ENCODE data around the gene FNIP1.
"Not testable (repeated sequence)": the region's sequence is repeated elsewhere in the genome, so short reads cannot be mapped to it uniquely, and the experiment has no call there.

DNA sequence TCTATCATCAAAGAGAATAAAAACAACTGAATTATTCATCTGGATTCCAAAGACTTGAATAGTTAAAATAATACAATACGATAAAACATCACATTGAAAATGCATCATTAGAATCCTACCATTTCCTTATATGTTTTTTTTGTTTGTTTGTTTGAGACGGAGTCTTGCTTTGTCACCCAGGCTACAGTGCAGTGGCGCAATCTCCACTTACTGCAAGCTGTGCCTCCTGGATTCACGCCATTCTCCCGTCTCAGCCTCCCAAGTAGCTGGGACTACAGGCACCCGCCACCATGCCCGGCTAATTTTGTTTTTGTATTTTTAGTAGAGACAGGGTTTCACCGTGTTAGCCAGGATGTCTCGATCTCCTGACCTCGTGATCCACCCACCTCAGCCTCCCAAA is 118.5 kb downstream of the FNIP1 start:
- TF ChIP-seq, protein P1, sequence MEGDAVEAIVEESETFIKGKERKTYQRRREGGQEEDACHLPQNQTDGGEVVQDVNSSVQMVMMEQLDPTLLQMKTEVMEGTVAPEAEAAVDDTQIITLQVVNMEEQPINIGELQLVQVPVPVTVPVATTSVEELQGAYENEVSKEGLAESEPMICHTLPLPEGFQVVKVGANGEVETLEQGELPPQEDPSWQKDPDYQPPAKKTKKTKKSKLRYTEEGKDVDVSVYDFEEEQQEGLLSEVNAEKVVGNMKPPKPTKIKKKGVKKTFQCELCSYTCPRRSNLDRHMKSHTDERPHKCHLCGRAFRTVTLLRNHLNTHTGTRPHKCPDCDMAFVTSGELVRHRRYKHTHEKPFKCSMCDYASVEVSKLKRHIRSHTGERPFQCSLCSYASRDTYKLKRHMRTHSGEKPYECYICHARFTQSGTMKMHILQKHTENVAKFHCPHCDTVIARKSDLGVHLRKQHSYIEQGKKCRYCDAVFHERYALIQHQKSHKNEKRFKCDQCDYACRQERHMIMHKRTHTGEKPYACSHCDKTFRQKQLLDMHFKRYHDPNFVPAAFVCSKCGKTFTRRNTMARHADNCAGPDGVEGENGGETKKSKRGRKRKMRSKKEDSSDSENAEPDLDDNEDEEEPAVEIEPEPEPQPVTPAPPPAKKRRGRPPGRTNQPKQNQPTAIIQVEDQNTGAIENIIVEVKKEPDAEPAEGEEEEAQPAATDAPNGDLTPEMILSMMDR (IDR thresholded peaks at IDR 0.05; ENCODE audit: low read length) = not testable (repeated sequence)
- TF ChIP-seq EZH2 (optimal IDR thresholded peaks at IDR 0.05; ENCODE audit: low read depth, low read length) = not testable (repeated sequence)
